HG02840 (cell line): ENCODE measurements around the gene MST1R.
"Not testable (repeated sequence)": the region's sequence is repeated elsewhere in the genome, so short reads cannot be mapped to it uniquely, and the experiment has no call there.

ENCODE experiments used
- ATAC-seq: cut with Tn5 transposase; IDR thresholded peaks from one replicate; pipeline ENCODE4 v1.9.1; 2021; ENCODE audit warnings: mild to moderate bottlenecking, moderate library complexity, moderate number of reproducible peaks; ENCODE audit not compliant: unreplicated experiment, low FRiP score

Gene MST1R

GRCh38 chr3:49903451-49904424 is at the start of gene MST1R:
MST1R (minus strand) TSS chr3:49903873; CDS start chr3:49903609, 264 bp downstream.
- ATAC-seq: peak; percentile 53

- no peak for ATAC-seq
These were observed 49.3 kb upstream of the MST1R start for GRCh38 chr3:49952924-49953323.

GRCh38 chr3:49942651-49943050 is 39.0 kb upstream of the MST1R start:
- no peak for ATAC-seq

GRCh38 chr3:49940667-49941249 is 37.1 kb upstream of the MST1R start:
- ATAC-seq: no peak

GRCh38 chr3:49939858-49940666 is 36.4 kb upstream of the MST1R start, which contains the start of gene RBM6:
RBM6 (plus strand) TSS chr3:49940150; CDS start chr3:49962642, 22,492 bp downstream.
- peak; percentile 84 for ATAC-seq

GRCh38 chr3:49937090-49937489 is 33.4 kb upstream of the MST1R start:
- no peak for ATAC-seq

GRCh38 chr3:49932281-49932680 is 28.6 kb upstream of the MST1R start:
- ATAC-seq: not testable (repeated sequence)

GRCh38 chr3:49930922-49931321 is 27.2 kb upstream of the MST1R start:
- ATAC-seq: no peak

GRCh38 chr3:49930168-49930690 is 26.6 kb upstream of the MST1R start:
- no peak for ATAC-seq

GRCh38 chr3:49929291-49930167 is 25.9 kb upstream of the MST1R start, which contains the start of gene MON1A:
MON1A (minus strand) TSS chr3:49929811; CDS start chr3:49913346, 16,465 bp downstream.
- ATAC-seq: peak; percentile 84

- ATAC-seq: no peak
These were observed 24.9 kb upstream of the MST1R start for GRCh38 chr3:49928481-49929017.

GRCh38 chr3:49927798-49928197 is 24.1 kb upstream of the MST1R start:
- no peak for ATAC-seq

- no peak for ATAC-seq
These were observed 22.6 kb upstream of the MST1R start for GRCh38 chr3:49926117-49926728.

- no peak for ATAC-seq
These were observed 21.8 kb upstream of the MST1R start for GRCh38 chr3:49925485-49925884.

GRCh38 chr3:49924683-49925082 is 21.0 kb upstream of the MST1R start:
- no peak for ATAC-seq

GRCh38 chr3:49917806-49918590 is 14.3 kb upstream of the MST1R start:
- not testable (repeated sequence) for ATAC-seq

GRCh38 chr3:49916686-49917085 is 13.0 kb upstream of the MST1R start:
- ATAC-seq: no peak

GRCh38 chr3:49914906-49915305 is 11.2 kb upstream of the MST1R start:
- ATAC-seq: no peak
